LNCAP (cell line): Measurements from ENCODE around the gene WWOX.

Source experiments
- CTCF ChIP-seq: fragments of 450-650 bp; IDR thresholded peaks from 2 replicates; pipeline ENCODE4 v1.5.1; 2017; ENCODE audit warnings: mild to moderate bottlenecking

The WWOX gene

GRCh38 chr16:78218856-78219651 lies 119.6 kb downstream of the WWOX start:
- no peak for TF ChIP-seq CTCF

GRCh38 chr16:78220571-78220970 lies 121.1 kb downstream of the WWOX start:
- TF ChIP-seq CTCF, result no peak

GRCh38 chr16:78221892-78222291 lies 122.4 kb downstream of the WWOX start:
- no peak for TF ChIP-seq CTCF

GRCh38 chr16:78224342-78224741 lies 124.9 kb downstream of the WWOX start:
- TF ChIP-seq CTCF, result no peak

GRCh38 chr16:78225919-78226318 lies 126.5 kb downstream of the WWOX start:
- TF ChIP-seq CTCF, result no peak

GRCh38 chr16:78227855-78228254 lies 128.4 kb downstream of the WWOX start:
- peak; percentile 24; the same call in 1 of the 2 replicates for TF ChIP-seq CTCF

- TF ChIP-seq CTCF, result no peak
These were observed 129.2 kb downstream of the WWOX start for GRCh38 chr16:78228704-78229103.
